Pulmonary artery endothelial cell (primary cell): ENCODE measurements around the gene BRINP2. TPM values are rescaled to one million over a fixed set of nuclear protein-coding genes. Genes with fewer than 3 reads are reported as not detected.
A peak's percentile ranks its signal among the peaks of the same experiment; 100 is the strongest.

Source experiments
- DNase-seq: peaks from one replicate; pipeline ENCODE4 v3.0.0-alpha.2; 2011; ENCODE audit warnings: low read depth, low spot score
- total RNA-seq: library from RNA; depleted of rRNA; stranded (reverse); fragments of >200 nt; gene quantifications from 2 replicates; pipeline ENCODE4 v1.2.3, GENCODE V29; 2014

The BRINP2 gene
- total RNA-seq, 1 donor from 2014 or later: not detected

- DNase-seq: no peak
Measured at GRCh38 chr1:177165069-177165439, 5.7 kb upstream of the BRINP2 start.

- DNase-seq: no peak
Measured at GRCh38 chr1:177171536-177172123, 872 bp downstream of the BRINP2 start.

GRCh38 chr1:177172272-177172671 lies 1.5 kb downstream of the BRINP2 start:
- DNase-seq: no peak

DNA sequence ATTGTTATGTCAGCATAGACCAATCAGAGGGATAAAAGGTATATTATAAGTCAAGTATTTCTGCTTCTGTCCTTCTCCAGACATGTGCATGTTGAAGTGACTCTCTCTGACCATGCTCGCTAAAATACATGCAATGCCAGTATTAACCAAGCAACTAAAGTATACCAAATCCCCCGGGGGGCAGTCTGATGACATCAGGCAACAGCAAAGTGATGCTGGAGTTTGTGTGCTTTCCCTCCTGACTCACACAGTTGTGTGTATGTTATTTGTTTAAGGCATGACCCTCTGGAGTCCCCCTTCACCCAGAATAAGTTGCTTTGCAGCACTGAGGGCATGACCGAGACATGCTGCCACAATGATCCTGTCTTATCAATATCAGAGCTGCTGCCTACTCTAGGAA lies 2.1 kb downstream of the BRINP2 start:
- no peak for DNase-seq

DNA sequence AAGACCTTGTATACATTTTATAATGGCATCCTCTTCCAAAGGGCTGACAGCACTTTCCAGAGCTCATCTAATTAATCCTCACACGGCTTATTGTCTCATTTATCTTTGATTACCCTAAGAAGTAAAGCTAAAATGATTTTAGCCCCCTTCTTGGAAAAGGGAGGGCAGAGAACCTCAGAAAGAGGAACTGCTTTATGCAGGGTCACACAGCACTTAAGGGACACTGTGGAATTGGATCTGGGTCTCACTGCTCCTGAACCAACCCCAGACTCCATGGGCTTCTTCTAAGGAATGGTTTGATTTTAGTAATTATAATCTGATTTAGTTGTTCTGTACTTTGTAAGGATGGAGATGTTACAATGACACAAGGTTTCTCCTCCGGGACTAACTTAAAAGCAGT lies 3.2 kb downstream of the BRINP2 start:
- DNase-seq: no peak

GRCh38 chr1:177174921-177175634 lies 4.3 kb downstream of the BRINP2 start:
- DNase-seq: no peak

DNA sequence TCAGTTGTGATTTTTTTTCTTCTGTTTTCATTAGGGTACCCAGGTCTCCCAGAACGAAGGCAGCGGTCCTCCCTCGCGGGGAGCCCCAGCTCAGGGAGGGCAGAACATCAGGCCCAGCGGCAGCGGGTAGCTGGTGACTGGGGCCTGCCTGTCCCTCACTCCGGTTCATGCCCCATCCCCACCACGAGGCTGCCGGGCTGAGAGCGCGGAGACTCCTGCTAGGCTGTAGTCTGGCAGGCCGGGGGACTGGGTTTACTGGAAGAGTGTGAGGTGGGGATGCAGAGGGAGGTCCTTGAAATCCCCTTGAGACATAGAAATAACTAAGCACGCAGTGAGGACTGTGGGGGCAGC lies 10.5 kb downstream of the BRINP2 start:
- no peak for DNase-seq

GRCh38 chr1:177181631-177182291 lies 11.0 kb downstream of the BRINP2 start:
- DNase-seq: no peak

GRCh38 chr1:177183836-177184235 lies 13.1 kb downstream of the BRINP2 start:
- no peak for DNase-seq

GRCh38 chr1:177185209-177185608 lies 14.5 kb downstream of the BRINP2 start:
- no peak for DNase-seq

DNA sequence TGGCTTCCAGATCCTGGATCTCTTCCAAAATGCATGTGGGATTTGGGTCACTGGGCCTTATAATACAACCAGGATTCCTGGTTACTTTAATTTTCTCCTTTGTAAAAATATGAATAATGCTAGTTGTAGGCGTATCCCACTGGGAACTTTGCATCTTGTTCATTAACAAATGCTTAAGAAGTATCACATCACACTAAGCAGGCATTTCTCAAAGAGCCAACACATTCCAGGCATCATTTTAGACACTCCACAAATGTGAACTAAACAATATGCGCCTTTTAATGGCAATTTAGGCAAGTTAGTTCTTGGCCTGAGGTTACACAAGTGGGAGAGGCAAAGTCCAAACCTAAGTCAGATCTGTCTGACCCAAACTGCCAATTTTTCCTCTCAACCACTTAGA lies 15.9 kb downstream of the BRINP2 start:
- DNase-seq: no peak

DNA sequence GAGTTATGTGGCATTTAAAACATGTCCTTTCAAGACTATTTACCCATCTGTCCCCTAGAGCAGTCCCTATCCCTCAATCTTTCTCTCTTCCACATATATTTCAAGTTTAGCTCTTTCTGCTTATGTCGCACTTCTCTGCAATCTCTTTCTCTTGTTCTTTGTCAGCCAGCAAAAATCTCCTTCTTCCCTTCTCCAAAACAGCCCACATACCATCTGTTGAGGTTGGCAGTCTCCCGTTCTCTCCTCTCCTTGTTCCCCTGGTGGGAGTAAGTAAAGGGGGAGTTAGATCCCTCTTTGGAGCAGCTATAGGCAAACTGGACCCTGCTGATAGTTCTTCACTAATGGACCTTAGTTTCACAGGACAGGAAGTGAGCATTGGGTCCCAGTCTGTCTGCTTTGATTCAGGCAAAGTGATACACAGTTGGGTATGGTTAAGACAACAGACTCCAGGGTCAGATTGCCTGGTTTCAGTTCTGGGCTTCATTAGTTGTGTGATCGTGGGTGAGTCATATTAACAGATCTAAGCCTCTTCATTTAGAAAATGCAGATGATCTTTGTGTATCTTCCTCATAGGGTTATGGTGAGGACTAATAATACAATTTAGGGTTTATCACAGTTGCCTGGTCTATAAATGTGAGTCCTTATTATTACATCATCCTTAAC lies 19.7 kb downstream of the BRINP2 start:
- DNase-seq: no peak

- no peak for DNase-seq
Measured at GRCh38 chr1:177198243-177198642, 27.5 kb downstream of the BRINP2 start.

DNA sequence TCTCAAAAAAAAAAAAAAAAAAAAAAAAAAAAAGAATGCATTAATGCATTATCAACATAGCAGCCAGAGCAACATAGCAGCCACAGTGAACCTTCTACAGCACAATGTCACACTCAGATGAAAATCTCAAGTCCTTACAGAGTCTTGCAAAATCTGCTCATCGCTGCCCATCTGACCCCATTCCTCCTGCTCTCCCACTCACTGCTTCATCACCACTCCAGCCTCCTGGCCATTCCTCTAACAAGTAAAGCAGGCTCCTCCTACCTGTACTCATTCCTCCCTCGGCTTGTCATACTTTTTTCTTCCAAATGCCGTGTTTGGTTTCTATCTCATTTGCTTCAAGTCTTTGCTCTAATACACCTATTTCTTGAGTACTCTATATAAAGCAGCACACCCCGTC lies 29.5 kb downstream of the BRINP2 start:
- DNase-seq: no peak

GRCh38 chr1:177206831-177207355 lies 36.1 kb downstream of the BRINP2 start:
- no peak for DNase-seq

DNA sequence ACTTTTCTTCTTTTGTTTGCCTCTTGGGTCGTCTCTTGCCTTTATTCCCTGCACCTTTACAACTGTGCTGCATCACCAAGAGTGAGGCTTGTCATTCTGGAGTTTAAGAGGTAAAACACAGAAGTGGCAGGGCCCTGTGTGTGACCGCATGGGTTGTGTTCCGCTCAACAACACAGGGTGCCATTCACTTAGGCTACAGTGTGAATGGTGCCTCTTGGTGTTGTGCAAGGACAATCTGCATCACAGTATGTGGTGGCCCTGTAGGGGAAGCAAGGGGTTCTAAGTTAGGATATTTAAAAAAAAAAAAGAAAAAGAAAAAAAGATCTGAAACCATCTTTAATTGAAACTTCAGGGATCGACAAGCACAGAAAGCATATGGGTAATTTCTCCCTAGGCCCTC lies 38.2 kb downstream of the BRINP2 start:
- no peak for DNase-seq

GRCh38 chr1:177209357-177209756 lies 38.6 kb downstream of the BRINP2 start:
- peak; percentile 15 for DNase-seq

- DNase-seq: no peak
Measured at GRCh38 chr1:177210071-177210470, 39.3 kb downstream of the BRINP2 start.

GRCh38 chr1:177211231-177211630 lies 40.5 kb downstream of the BRINP2 start:
- no peak for DNase-seq

DNA sequence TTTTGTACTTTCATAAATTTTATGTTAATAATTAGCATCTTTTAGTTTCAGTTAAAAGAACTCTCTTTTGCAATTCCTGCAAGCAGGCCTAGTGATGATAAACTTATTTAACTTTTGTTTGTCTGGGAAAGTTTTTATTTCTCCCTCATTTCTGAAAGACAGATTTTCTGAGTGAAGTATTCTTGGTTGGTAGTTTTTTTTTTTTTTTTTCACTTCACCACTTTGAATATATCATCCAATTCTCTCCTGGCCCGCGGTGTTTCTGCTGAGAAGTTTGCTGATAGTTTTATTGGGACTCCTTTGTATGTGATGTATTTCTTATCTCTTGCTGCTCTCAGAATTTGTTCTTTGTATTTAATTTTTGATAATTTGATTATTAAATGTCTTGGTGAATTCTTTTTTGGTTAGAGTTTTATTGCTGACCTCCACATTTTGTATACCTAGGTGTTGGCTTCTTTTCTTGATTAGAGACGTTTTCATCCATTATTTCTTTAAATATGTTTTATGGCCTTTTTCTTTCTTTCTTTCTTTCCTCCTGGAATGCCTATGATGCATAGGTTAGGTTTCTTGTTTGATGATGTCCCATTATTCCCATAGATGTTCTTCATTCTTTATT lies 45.9 kb downstream of the BRINP2 start:
- DNase-seq: no peak

DNA sequence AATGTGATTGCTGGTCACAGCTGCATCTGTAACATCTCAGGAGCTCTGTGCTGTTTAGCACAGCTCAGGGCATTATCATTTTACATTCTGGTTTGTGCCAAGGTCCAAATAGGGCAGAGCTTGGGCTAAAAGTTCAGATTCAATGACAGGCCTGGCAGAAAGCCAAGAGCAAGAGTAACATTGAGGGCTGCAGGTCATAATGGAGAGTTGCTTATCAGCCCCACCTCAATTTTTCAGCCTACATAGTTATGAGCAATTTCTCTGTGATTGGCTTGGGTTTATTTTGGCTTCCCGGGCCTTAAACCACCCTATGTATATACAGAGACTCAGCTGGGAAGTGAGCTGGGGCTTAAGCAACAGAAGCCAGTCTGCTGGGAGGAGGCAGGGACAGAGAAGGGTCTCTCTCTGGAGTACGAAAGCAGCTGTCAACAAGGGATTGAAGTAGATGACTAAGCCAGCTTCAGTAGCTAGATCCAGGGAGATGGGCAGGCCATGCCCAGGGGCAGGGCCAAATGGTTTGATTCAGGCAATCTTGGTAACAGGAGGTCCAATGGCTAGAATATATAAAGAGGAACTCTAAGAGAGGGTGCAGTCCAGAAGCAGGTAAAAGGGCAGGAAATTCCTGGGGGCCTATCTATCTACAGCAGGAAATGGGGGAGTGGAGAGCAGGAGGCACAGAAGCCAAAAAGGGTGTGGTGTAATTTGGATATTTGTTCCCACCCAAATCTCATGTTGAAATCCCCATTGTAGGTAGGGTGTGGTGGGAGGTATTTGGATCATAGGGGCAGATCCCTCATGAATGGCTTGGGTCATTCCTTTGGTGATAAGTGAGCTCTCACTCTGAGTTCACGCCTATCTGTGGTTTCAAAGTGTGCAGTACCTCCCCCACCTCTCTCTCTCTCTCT lies 49.0 kb downstream of the BRINP2 start:
- DNase-seq: no peak
